GM12878 (cell line): ENCODE data around the gene HLA-F. TPM values are rescaled to one million over a fixed set of nuclear protein-coding genes. Genes with fewer than 3 reads are reported as not detected.

ENCODE experiments used
- ATAC-seq: fragments of 200-7000 bp; cut with Tn5 transposase; 3 replicates; pipeline ENCODE4 v1.9.1; 2020; ENCODE audit warnings: mild to moderate bottlenecking, moderate library complexity
- BruUV-seq: library from RNA; stranded (reverse); fragments of 400-500 nt; replicated peaks from 2 replicates; lab custom pipeline; 2021; lab: Mats Ljungman, UMichigan
- CTCF ChIA-PET: fragments of 300-600 bp; sonication (Branson Sonifier 250); formaldehyde crosslinking; extraction: SDS; loops from one replicate; lab custom pipeline; 2021; ENCODE audit warnings: inconsistent platforms; lab: Yijun Ruan, JAX
- POLR2A ChIA-PET: fragments of 350-600 bp; formaldehyde crosslinking; extraction: SDS; loops from one replicate; lab custom pipeline; 2021; ENCODE audit warnings: inconsistent platforms; lab: Charles Lee
- RAD21 ChIA-PET: fragments of 300-600 bp; sonication (Branson Sonifier 250); formaldehyde crosslinking; loops from one replicate; lab custom pipeline; 2023; ENCODE audit warnings: antibody characterized with exemption; ENCODE audit not compliant: unreplicated experiment; lab: Charles Lee
- SMC1A ChIA-PET: fragments of 300-600 bp; sonication (Branson Sonifier 250); formaldehyde crosslinking; loops from one replicate; lab custom pipeline; 2023; ENCODE audit not compliant: unreplicated experiment, uncharacterized antibody; lab: Charles Lee
- DNase-seq: peaks from one replicate; pipeline ENCODE4 v3.0.0-alpha.2; 2011; ENCODE audit warnings: low read depth, low spot score
- FAIRE-seq: peaks from 3 replicates; lab custom pipeline; 2011; peaks lifted over from hg19 to GRCh38; lab: Jason Lieb, UNC
- H2AFZ ChIP-seq: 2 replicates; pipeline ENCODE4 v1.6.0; 2011; ENCODE audit warnings: low read depth, low read length, control low read depth; ENCODE audit not compliant: control insufficient read depth
- H3K27ac ChIP-seq: 2 replicates; pipeline ENCODE4 v1.5.1; 2011; ENCODE audit warnings: control low read depth; ENCODE audit not compliant: control insufficient read depth, insufficient read depth
- H3K27me3 ChIP-seq, 2 experiments: replicated peaks in 1 of 2; 2 replicates each; pipeline versions ENCODE4 v1.6.0 to v1.6.1; 2011; ENCODE audit warnings: low read length in 1 of 2; ENCODE audit not compliant: control insufficient read depth in 2 of 2, insufficient read depth in 2 of 2
- H3K36me3 ChIP-seq, 2 experiments: 2 replicates each; pipeline ENCODE4 v1.5.1; 2011; ENCODE audit warnings: low read length in 1 of 2; ENCODE audit not compliant: control insufficient read depth in 2 of 2, insufficient read depth in 2 of 2
- H3K4me1 ChIP-seq: 2 replicates; pipeline ENCODE4 v1.6.1; 2011; ENCODE audit warnings: mild to moderate bottlenecking, low read length, moderate library complexity, mixed read lengths; ENCODE audit not compliant: control insufficient read depth, insufficient read depth
- H3K4me2 ChIP-seq: 2 replicates; pipeline ENCODE4 v1.6.0; 2011; ENCODE audit warnings: control low read depth; ENCODE audit not compliant: control insufficient read depth, insufficient read depth
- H3K4me3 ChIP-seq: fragments of 200-600 bp; sonication (generic); 2 replicates; pipeline ENCODE4 v1.5.1; 2016
- H3K79me2 ChIP-seq: 2 replicates; pipeline ENCODE4 v1.6.0; 2011; ENCODE audit warnings: low read length; ENCODE audit not compliant: control insufficient read depth, insufficient read depth
- H3K9ac ChIP-seq: 2 replicates; pipeline ENCODE4 v1.8.0; 2011; ENCODE audit warnings: low read length, control low read depth, mixed read lengths; ENCODE audit not compliant: control insufficient read depth, insufficient read depth
- H3K9me3 ChIP-seq: replicated peaks from 3 replicates; pipeline ENCODE4 v1.5.1; 2011; ENCODE audit warnings: mild to moderate bottlenecking, low read length; ENCODE audit not compliant: control insufficient read depth, insufficient read depth
- H4K20me1 ChIP-seq: 2 replicates; pipeline ENCODE4 v1.6.0; 2011; ENCODE audit not compliant: control insufficient read depth, insufficient read depth
- ATF2 ChIP-seq: IDR thresholded peaks from 2 replicates; pipeline ENCODE4 v1.6.1; 2012; ENCODE audit warnings: low read length, inconsistent platforms
- BHLHE40 ChIP-seq, 2 experiments: fragments of 450-650 bp in 1 of 2; IDR thresholded peaks; 2 replicates each; pipeline ENCODE4 v1.6.1; 2011 to 2017; ENCODE audit warnings: low read depth in 2 of 2, borderline replicate concordance in 1 of 2, improper control_type of control experiment in 1 of 2, low read length in 1 of 2, mild to moderate bottlenecking in 1 of 2
- BMI1 ChIP-seq: fragments of 450-650 bp; IDR thresholded peaks from 2 replicates; pipeline ENCODE4 v1.6.1; 2016; ENCODE audit warnings: mild to moderate bottlenecking, moderate library complexity, borderline replicate concordance
- FOXM1 ChIP-seq: IDR thresholded peaks from 2 replicates; pipeline ENCODE4 v1.6.1; 2012; ENCODE audit warnings: low read depth, mild to moderate bottlenecking, inconsistent platforms, low read length, moderate library complexity
- NR2C2 ChIP-seq: IDR thresholded peaks from 2 replicates; pipeline ENCODE4 v1.6.1; 2011; ENCODE audit warnings: borderline replicate concordance, low read depth; ENCODE audit not compliant: control insufficient read depth, insufficient read length
- PAX5 ChIP-seq: IDR thresholded peaks from 2 replicates; pipeline ENCODE4 v1.6.1; 2011; ENCODE audit warnings: low read depth, low read length, borderline replicate concordance
- PRDM15 ChIP-seq: fragments of 450-650 bp; formaldehyde crosslinking; IDR thresholded peaks from 2 replicates; pipeline ENCODE4 v1.4.0; 2020; ENCODE audit warnings: mild to moderate bottlenecking, moderate library complexity
- RCOR1 ChIP-seq: conservative IDR thresholded peaks from 2 replicates; pipeline ENCODE4 v1.6.1; 2012; ENCODE audit warnings: low read depth, low read length, improper control_type of control experiment
- RFX5 ChIP-seq: IDR thresholded peaks from 2 replicates; pipeline ENCODE4 v1.6.1; 2011; ENCODE audit warnings: low read depth, low read length, improper control_type of control experiment
- SP1 ChIP-seq: IDR thresholded peaks from one replicate; pipeline ENCODE4 v1.6.1; 2011; ENCODE audit warnings: low read depth, low read length
- USF1 ChIP-seq: IDR thresholded peaks from 2 replicates; pipeline ENCODE4 v1.6.1; 2011; ENCODE audit warnings: borderline replicate concordance, low read depth, mild to moderate bottlenecking, moderate library complexity, mixed read lengths, low read length; ENCODE audit not compliant: insufficient read depth; ENCODE audit errors: extremely low read length
- ZNF274 ChIP-seq: IDR thresholded peaks from one replicate; pipeline ENCODE4 v1.8.0; 2011; ENCODE audit not compliant: insufficient read length, insufficient read depth
- ZNF622 ChIP-seq: fragments of 450-650 bp; IDR thresholded peaks from 2 replicates; pipeline ENCODE4 v1.6.1; 2017; ENCODE audit warnings: mild to moderate bottlenecking, inconsistent platforms
- WGBS: methylation state at CpG from one replicate; pipeline ENCODE4 v1.1.6; 2016; ENCODE audit warnings: low lambda C conversion rate; ENCODE audit not compliant: insufficient replicate concordance, insufficient coverage; ENCODE audit errors: missing lambda C conversion rate; 5-methylcytosine and 5-hydroxymethylcytosine counted together
- in situ Hi-C: fragments of 300-500 bp; cut with MboI; formaldehyde crosslinking; loops from 9 replicates; pipeline ENCODE4 v1.14.3; 2018; ENCODE audit warnings: mixed read lengths
- intact Hi-C: fragments of 100-400 bp; cut with micrococcal nuclease; formaldehyde crosslinking; loops from one replicate; pipeline ENCODE4 v1.14.2; 2022; ENCODE audit not compliant: unreplicated experiment
- polyA plus RNA-seq, 11 experiments: library from polyadenylated mRNA; depleted of rRNA in 4 of 11; unstranded in 6 of 11; stranded (reverse) in 5 of 11; fragments of >200 nt; fragmentation: Nextera tagmentation in 4 of 11; fragmentation: Illumina TruSeq in 1 of 11; extraction: Ambion mirVana in 4 of 11; extraction: Trizol in 1 of 11; gene quantifications; 1 replicate in 1 of 11; 2 replicates in 10 of 11; pipeline versions ENCODE4 v1.2.1 to v1.2.3, GENCODE V29; 2011 to 2016; ENCODE audit warnings: inconsistent platforms in 2 of 11, missing spikeins in 2 of 11, low read depth in 1 of 11
- total RNA-seq, 4 experiments: library from RNA; depleted of rRNA in 3 of 4; stranded (reverse); fragments of >200 nt in 3 of 4; fragmentation: Illumina TruSeq in 1 of 4; extraction: Trizol in 1 of 4; gene quantifications; 2 replicates each; pipeline versions ENCODE4 v1.2.1 to v1.2.3, GENCODE V29; 2013 to 2021

The HLA-F gene
- total and polyA plus RNA-seq, 10 of the 15 experiments (the other 5 are each of a cell fraction or from before 2014, with no cell fraction given): 30.1 to 342 (median 145) TPM

GRCh38 chr6:29739882-29740261 lies 16.6 kb downstream of the HLA-F start:
- H3K9me3 ChIP-seq: no peaks in the 10 kb centered on the region; the same call in 2 of the 3 replicates
- ChIA-PET POLR2A (no interaction called here), CTCF (interaction anchor here (1.0 to 2.5 kb wide), 4 partner anchors 12 to 95 kb away, joined by 3 to 10 read pairs (median 6); no protein-coding TSS in a partner anchor), RAD21 (interaction anchor here (1.3 kb wide), 1 partner anchor 95 kb away, joined by 4 read pairs; no protein-coding TSS in a partner anchor), SMC1A (no interaction called here)
- no peaks in the 10 kb centered on the region for H3K27me3 ChIP-seq
- in situ Hi-C loops (loop anchor here (5.0 kb wide), 1 partner anchor 97 kb away; no protein-coding TSS in a partner anchor), intact Hi-C loops (no loop called here)
- no peak overlapping the region for H2AFZ ChIP-seq
- ATAC-seq (no peak), DNase-seq (no peak), FAIRE-seq (no peak)
- no peak overlapping the region for H3K4me2 ChIP-seq
- H3K4me1 ChIP-seq: no peaks in the 10 kb centered on the region
- TF ChIP-seq SP1: no peak
- no peak for TF ChIP-seq PRDM15 (CRISPR knock-in tag)
- TF ChIP-seq USF1: no peak
- TF ChIP-seq ATF2: no peak
- TF ChIP-seq FOXM1: no peak
- no peak for TF ChIP-seq NR2C2
- TF ChIP-seq BHLHE40 (IDR thresholded peaks at IDR 0.05; ENCODE audit: borderline replicate concordance in 1 of 2, low read depth in 2 of 2, low read length in 1 of 2): no peak
- no peak for TF ChIP-seq BMI1
- TF ChIP-seq ZNF622: no peak
- TF ChIP-seq RCOR1: no peak
- no peak for TF ChIP-seq PAX5
- TF ChIP-seq ZNF274: no peak
- TF ChIP-seq RFX5: no peak
- H3K27ac ChIP-seq: no peak overlapping the region
- BruUV-seq: no TSS peak
- WGBS: 95% methylated on average over 1 of the region's 1 CpG
- no peaks in the 10 kb centered on the region; a peak in 1 of 4 replicates for H3K36me3 ChIP-seq
- H4K20me1 ChIP-seq: no peaks in the 10 kb centered on the region
- H3K4me3 ChIP-seq: no peak overlapping the region
- no peak overlapping the region for H3K9ac ChIP-seq
- H3K79me2 ChIP-seq: no peaks in the 10 kb centered on the region
